GM18505 (cell line): ENCODE results near the gene DHRS12.
"Not testable (repeated sequence)": the region's sequence is repeated elsewhere in the genome, so short reads cannot be mapped to it uniquely, and the experiment has no call there.

ENCODE experiments used
- ATAC-seq: cut with Tn5 transposase; IDR thresholded peaks from one replicate; pipeline ENCODE4 v1.9.1; 2021; ENCODE audit not compliant: unreplicated experiment
- POLR2A ChIP-seq: IDR thresholded peaks from 4 replicates; pipeline ENCODE4 v1.6.1; 2011; ENCODE audit warnings: borderline replicate concordance; ENCODE audit not compliant: insufficient read depth, insufficient read length; ENCODE audit errors: extremely low read depth

Gene DHRS12

DNA sequence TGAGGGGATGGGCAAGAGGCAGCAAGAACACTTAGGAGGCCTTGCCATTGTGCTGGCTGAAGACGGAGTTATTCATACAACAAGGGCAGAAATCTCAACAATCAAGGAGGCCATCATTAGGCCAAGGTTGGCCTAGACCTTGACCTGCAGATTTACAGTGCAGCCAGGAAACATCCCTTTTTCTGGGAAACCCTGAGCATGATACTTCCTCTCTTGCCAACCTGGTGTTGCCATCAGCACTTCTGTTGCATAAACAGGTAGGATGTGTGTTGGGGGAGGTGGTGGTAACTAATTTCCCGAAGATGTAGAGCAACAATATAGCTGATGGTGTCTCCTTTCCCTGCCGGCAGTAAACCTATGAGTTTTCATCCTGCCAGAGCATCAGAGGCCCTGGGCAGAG is 33.1 kb upstream of the DHRS12 start:
- no peak for TF ChIP-seq POLR2A
- ATAC-seq = no peak

DNA sequence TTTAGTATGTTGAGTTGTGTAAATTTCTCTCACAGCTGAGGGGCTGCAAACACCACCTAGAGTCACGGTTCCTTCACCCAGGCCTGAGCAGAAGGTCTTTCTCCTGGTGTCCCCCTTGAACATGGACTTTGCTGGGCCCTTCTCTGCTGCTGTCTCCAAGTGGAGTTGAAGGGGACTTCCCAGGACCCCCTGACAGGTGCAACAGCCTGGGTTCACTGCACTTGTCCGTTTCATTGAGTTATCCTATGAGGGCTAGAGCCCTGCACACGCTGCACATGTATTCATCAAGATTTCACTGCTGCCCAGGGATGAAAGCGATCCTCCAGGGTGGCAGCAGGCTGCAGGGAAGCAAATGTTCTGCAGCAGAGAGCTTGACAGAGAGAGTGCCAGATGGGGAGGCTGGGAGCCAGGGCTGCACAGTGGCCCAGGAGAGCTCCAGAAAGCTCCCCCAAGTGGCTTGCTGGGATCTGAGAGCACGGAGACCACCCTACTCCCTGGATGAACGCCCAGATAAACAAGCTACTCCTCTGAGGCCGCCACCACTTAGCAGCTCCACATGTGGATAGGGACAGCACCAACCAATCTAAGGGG is 30.7 kb upstream of the DHRS12 start:
- no peak for ATAC-seq
- TF ChIP-seq POLR2A = no peak

DNA sequence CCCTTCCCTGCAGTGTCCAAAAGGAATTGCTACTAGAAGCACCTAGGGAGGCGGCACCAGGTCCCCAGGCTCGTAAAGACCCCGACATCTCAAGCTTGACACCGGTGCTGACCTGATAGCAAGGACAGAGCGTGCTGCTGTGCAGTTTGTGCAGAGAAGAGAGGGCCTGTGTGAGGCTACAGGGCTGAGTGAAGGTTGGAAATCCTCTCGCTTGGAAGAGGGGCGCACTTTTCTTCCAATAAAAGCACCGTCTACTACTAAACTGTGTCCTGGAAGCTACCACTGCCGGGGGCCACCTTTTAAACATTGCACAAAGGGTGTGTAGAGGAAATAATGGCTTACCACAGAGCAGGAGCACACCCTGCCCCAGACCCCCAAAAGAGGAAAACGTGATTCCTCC is 30.0 kb upstream of the DHRS12 start:
- ATAC-seq = no peak

DNA sequence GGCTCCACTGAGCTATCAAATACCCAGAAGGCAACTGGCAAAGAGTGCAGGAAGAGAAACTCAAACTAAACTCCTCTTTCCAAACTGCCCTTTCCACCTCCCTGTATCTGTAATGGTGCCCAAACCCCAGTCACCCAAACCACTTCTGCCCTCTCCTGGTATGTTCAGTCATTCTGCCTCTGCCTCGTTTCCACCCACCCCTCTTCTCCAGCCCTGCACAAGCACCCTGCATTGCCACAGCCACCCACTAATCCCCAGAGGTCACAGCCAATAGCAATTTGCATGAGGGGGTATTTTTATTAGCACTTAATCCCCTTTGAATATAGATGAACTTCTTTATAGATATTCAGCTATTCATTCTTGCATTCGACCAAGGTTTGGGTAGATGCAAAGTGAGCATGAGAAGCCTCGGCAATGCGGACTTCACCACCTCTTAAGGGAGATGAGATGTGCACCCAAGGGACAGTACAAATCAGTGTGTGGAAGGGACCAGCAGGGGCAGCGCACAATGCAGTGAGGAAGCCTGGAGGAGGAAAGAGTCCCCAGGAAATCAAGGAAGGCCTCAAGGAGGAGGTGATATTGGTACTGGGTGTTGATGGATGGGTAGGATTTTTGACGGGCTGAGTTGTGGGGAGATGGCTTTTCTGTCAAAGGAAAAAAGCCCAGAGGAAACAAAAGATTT is 28.6 kb upstream of the DHRS12 start:
- ATAC-seq = no peak
- no peak for TF ChIP-seq POLR2A

More for the DNA sequence above, 30.0 kb upstream of the DHRS12 start:
- no peak for TF ChIP-seq POLR2A

DNA sequence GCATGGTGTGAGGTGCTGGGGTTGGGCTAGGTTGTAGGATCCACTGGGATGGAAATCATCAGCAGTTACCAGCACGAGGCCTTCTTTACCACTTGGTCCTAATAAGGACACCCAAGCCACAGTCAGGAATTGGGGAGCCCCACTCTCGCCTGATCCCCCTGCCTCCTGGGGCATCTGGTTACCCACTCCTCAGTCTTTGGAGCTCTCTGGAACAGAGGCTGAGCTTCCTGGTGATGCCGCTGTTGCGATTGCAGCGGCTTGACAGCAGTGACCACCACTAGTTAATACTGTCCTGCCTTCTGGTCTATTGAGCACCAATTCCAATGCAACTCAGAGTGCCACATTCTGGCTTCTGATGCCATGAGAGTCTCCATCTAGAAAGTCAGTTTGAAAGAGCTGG is 27.6 kb upstream of the DHRS12 start:
- no peak for ATAC-seq

DNA sequence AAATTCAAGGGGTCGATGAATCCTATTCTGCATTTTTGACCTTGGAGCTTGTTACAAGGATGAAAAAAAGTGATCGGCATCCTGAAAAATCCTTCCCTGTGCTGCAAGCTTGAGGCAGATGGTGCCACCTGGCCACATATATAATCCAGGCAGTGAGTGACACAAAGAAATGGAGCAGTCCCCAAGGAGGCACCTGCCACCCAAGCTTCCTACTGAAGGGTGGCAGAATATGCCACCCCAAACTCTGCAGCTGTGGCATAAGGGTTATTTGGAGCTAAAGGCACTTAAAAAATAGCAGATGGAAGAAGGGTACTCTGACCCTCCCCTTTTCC is 25.6 kb upstream of the DHRS12 start:
- TF ChIP-seq POLR2A = no peak
- ATAC-seq = no peak

More for the DNA sequence above, 27.6 kb upstream of the DHRS12 start:
- TF ChIP-seq POLR2A = no peak

DNA sequence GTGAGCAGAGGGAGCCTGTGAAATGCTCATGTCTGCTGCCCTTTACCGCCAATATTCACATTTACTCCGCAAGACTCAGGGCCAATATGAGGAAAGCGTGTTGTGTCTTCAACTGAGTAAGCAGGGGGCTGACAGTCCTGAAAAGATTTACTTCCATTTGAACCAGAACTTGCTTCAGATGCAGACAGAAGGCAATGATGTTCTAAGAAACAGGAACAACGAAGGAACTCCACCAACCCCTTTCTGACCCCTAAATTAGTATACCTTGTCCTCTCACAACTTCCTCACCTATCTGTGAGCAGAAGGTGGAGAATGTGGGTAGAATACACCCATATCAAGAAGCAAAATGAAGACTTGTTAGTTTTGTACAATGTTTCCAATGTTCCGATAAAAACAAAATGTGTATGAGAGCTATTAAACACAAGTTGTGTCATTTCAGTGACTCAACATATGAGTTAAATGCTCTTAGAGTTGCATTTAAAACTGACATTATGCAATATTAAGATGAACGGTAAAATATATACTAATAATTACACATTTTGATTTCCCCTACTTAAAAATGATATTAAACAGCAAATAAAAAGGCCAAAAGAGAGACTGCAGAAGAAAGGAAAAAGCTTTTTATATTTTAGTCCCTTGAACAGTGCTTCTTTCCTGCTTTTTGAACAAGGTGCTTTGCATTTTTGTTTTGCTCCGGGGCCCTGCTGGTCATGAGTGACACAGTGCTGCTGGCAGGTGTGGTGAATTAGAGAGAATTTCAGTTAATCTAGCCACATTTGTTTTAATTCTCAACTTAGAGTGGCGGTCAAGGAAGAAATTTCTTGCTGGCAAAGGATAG is 25.0 kb upstream of the DHRS12 start:
- no peak for ATAC-seq
- no peak for TF ChIP-seq POLR2A

DNA sequence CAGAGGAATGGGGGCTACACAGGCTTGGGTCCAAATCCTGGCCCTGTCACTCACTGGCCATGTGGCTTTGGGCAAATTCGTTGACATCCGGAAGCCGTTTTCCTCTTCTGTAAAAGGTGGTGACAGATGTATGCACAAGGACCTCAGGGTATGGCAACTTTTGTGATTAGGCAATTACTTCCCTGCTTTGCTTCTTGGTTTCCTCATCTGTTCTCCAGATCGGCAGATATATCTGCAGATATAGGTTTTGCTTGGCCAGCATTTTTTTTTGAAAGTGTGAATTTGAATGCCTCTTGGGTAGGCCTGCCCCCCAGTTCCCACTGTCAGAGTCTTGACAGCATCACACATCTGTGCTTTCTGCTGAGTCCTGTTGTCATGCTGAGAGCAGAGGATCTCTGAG is 23.3 kb upstream of the DHRS12 start:
- no peak for ATAC-seq
- no peak for TF ChIP-seq POLR2A

DNA sequence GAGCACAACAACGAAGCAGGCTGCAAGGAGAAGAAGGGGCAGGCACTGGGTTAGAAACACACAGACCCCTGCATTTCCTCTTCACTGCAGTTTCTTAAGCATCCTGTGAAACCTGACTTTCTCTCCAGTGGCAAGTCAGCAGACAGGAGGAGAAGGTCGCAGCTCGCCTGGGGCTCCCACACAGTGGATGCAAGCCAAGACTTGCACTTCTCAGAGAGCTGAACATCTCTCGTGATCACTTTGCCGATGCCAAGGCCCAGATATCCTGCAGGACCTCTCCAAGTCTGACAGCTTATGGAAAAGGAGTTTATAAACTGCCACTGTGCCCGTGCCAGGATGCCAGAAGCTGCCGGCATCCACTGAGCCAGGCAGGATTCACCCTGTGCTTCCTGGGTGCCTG is 22.6 kb upstream of the DHRS12 start:
- TF ChIP-seq POLR2A = no peak
- no peak for ATAC-seq

DNA sequence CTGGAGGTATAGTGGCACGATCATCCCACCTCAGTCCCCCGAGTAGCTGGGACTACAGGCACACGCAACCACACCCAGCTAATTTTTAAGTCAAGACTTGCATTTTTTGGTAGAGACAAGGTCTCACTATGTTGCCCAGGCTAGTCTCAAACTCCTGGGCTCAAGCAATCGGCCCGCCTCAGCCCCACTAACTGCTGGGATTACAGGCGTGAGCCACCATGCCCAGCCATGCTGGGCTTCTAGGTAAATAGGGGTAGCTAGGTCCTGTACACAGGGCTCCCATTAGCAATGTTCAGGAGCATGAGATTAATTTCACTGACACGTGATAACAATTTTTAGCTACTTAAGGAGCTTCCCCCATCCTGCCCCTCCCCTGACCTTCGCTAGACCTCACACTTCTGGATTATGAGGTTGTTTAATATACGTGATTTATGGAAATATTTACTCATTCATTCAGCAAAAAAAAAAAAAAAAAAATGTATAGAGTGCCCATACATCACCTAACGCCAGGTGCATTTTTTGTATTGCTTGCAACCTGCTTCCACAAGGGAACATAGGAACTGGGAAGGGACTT is 21.8 kb upstream of the DHRS12 start:
- ATAC-seq = no peak
- no peak for TF ChIP-seq POLR2A

DNA sequence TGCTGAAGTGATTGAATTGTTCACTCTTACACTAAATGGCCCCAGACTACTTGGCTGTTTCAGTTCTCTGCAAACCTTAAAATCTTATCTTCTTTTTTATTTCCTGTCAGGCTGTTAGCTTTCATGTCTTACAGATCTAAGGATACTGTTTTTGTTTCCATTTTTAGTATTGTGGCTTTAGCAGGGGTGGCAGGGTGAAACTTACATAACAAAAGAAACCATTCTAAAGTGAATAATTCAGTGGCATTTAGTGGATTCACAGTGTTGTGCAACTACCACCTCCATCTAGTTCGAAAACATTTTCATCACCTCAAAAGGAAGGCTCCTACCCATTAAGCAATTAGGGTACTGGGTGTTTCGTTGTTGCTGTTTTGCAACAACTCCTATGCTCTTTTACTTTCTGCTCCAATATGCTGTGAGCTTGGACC is 21.2 kb upstream of the DHRS12 start:
- TF ChIP-seq POLR2A = no peak
- ATAC-seq = no peak

DNA sequence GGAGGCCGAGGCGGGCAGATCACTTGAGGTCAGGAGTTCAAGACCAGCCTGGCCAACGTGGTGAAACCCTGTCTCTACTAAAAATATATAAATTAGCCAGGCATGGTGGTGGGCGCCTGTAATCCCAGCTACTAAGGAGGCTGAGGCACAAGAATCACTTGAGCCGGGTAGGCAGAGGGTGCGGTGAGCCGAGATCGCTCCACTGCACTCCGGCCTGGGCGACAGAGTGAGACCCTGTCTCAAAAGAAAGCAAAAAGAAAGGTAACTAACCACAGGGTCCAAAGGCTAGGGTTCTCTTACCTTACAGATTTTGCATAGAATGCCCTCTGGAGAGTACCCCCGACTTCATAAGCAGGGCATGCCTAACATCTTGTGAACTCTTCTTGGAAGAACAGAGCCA is 20.7 kb upstream of the DHRS12 start:
- ATAC-seq = not testable (repeated sequence)

DNA sequence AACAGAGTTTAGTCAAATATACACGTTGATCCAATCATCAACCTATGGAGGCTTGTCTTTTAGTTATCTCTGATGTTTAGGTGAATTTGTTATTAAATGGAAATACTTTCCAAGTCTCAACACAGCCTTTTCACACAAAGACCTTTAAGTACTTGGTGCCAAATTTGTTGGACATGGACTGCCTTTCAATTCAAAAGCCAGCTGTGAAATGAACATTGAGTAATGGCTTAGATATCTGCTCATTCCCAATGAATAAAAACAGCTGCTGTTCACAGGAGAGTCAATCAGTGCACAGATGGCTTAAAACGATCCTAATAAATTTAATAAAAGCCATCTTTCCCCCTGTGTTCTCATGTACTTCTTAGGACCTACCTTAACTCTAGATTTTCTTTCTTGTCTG is 19.9 kb upstream of the DHRS12 start:
- TF ChIP-seq POLR2A = no peak
- ATAC-seq = no peak

DNA sequence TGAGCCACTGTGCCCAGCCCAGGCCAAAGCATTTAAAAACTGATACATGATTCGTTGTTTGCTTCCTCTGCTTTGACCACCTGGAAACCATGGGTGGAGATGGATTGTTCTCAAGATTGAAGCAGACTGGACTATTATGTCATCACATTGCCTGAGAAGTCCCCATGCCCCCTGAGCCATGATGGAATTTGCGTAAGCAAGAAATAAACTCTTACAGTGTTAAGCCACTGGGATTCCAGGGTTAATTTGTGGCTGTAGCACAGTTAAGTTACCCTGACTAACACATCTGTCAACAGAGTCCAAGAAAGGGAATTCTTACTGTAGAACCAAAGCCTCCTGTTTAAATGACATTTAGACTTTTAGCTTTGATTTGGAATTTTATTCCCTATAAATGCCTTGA is 19.4 kb upstream of the DHRS12 start:
- no peak for ATAC-seq
- no peak for TF ChIP-seq POLR2A

DNA sequence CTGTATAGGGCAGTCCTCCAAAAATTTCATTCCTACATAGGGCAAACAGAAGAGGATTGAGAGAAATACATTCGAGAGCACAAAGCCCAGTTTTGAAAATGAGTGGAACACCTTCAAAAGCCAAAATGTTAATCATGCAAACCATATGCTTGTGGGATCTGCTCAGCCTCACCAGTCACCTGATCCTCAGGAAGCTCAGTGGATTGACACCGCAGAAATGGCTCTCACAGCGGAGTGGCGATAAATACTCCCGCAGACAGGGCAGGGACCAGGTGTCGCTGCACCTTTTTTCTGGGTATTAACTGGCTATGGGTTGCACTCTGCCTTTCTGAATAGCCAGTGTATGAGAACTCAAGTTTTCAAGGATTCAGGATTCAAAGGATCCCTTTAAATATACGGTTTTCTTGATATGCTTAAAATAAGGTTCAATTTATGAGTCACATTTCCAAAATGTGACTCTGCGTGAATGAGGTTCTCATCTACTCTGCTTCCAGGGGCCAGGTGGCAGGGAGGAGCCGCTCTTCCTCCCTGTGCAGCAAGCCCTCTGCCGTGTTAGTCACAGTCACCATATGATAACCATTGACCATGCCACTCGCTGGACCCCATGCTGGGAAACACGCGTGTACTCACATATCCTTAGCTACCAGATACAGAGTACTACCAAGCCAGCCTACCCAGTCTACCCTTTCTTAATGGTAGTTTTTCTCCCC is 18.3 kb upstream of the DHRS12 start:
- no peak for ATAC-seq
- TF ChIP-seq POLR2A = no peak
